ENCODE measurements around the gene RPS2.

Gene RPS2

DNA sequence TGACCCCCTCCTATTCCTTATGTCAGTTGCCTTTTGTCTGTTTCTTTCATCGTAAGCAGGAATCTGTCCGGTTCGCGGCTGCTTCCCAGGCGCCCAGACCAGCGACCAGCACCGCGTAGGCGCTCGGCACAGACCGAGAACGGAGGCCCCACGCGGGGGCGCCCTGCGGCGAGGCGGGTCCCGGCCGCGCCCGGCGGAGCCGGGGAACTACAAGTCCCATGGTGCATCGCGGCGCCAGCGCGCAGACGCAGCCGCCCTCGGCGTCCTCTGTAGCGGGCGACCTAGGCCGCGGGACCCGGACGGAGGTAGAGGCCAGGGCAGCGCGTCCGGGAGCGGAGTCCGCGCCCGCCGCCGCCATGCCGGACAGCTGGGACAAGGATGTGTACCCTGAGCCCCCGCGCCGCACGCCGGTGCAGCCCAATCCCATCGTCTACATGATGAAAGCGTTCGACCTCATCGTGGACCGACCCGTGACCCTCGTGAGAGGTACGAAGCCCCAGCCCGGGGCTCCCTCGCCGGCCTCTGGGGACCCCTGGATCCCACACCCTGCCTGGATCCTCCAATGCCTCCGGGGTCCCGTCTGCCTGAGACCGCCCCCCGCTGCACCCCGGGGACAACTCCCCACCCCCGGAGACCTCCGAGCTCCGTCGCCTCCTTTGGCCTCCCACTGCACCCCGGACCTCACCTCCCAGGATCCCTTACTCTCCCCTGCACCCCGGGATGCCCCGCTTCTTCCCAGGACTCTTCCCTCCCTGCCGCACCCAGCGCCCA lies 5.2 kb downstream of the RPS2 start, which contains the start of gene NDUFB10 (continued):
- TF ChIP-seq ZNF302 (tag by site-specific recombination; IDR thresholded peaks at IDR 0.05; ENCODE audit: low read depth) (no peak), ZNF624 (tag by site-specific recombination; IDR thresholded peaks at IDR 0.05) (no peak), ZNF585B (tag by site-specific recombination; IDR thresholded peaks at IDR 0.05) (no peak), ZNF518A (tag by site-specific recombination; conservative IDR thresholded peaks at IDR 0.05; ENCODE audit: low read depth) (no peak), WT1 (tag by site-specific recombination; IDR thresholded peaks at IDR 0.05) (no peak), ZNF350 (tag by site-specific recombination; IDR thresholded peaks at IDR 0.05) (no peak), ZBTB7A (tag by site-specific recombination; IDR thresholded peaks at IDR 0.05; ENCODE audit: low read depth) (peak; percentile 90), ZNF521 (tag by site-specific recombination; IDR thresholded peaks at IDR 0.05) (no peak), ZNF548 (tag by site-specific recombination; IDR thresholded peaks at IDR 0.05) (no peak), ZNF48 (tag by site-specific recombination; IDR thresholded peaks at IDR 0.05) (no peak), GLIS2 (tag by site-specific recombination; IDR thresholded peaks at IDR 0.05) (peak; percentile 72), SP7 (tag by site-specific recombination; IDR thresholded peaks at IDR 0.05) (0 out of 2 replicates have a peak, but pooled peaks have one; percentile 70), ZNF596 (tag by site-specific recombination; IDR thresholded peaks at IDR 0.05) (no peak), BCL11A (tag by site-specific recombination; IDR thresholded peaks at IDR 0.05; ENCODE audit: low read depth) (peak; percentile 45; the same call in 1 of the 2 replicates), ZEB2 (tag by site-specific recombination; IDR thresholded peaks at IDR 0.05) (peak; percentile 55), ZNF16 (tag by site-specific recombination; IDR thresholded peaks at IDR 0.05; ENCODE audit: low read depth) (no peak), ZBTB1 (tag by site-specific recombination; IDR thresholded peaks at IDR 0.05) (no peak), ZNF558 (tag by site-specific recombination; IDR thresholded peaks at IDR 0.05) (no peak), ZNF747 (tag by site-specific recombination; IDR thresholded peaks at IDR 0.05) (no peak), ZSCAN16 (tag by site-specific recombination; IDR thresholded peaks at IDR 0.05) (no peak), SCRT1 (tag by site-specific recombination; IDR thresholded peaks at IDR 0.05; ENCODE audit: borderline replicate concordance) (no peak), MYNN (tag by site-specific recombination; IDR thresholded peaks at IDR 0.05; ENCODE audit: borderline replicate concordance) (no peak), ZNF473 (tag by site-specific recombination; IDR thresholded peaks at IDR 0.05) (no peak), ZNF23 (tag by site-specific recombination; IDR thresholded peaks at IDR 0.05; ENCODE audit: borderline replicate concordance) (no peak), ZNF837 (tag by site-specific recombination; IDR thresholded peaks at IDR 0.05) (no peak)
- TF ChIP-seq, protein P1, sequence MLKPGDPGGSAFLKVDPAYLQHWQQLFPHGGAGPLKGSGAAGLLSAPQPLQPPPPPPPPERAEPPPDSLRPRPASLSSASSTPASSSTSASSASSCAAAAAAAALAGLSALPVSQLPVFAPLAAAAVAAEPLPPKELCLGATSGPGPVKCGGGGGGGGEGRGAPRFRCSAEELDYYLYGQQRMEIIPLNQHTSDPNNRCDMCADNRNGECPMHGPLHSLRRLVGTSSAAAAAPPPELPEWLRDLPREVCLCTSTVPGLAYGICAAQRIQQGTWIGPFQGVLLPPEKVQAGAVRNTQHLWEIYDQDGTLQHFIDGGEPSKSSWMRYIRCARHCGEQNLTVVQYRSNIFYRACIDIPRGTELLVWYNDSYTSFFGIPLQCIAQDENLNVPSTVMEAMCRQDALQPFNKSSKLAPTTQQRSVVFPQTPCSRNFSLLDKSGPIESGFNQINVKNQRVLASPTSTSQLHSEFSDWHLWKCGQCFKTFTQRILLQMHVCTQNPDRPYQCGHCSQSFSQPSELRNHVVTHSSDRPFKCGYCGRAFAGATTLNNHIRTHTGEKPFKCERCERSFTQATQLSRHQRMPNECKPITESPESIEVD (tag by site-specific recombination; IDR thresholded peaks at IDR 0.05) = no peak
- TF ChIP-seq, protein P2, sequence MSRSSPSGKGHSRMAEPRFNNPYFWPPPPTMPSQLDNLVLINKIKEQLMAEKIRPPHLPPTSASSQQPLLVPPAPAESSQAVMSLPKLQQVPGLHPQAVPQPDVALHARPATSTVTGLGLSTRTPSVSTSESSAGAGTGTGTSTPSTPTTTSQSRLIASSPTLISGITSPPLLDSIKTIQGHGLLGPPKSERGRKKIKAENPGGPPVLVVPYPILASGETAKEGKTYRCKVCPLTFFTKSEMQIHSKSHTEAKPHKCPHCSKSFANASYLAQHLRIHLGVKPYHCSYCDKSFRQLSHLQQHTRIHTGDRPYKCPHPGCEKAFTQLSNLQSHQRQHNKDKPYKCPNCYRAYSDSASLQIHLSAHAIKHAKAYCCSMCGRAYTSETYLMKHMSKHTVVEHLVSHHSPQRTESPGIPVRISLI (tag by site-specific recombination; IDR thresholded peaks at IDR 0.05) = no peak
- TF ChIP-seq, protein P3, sequence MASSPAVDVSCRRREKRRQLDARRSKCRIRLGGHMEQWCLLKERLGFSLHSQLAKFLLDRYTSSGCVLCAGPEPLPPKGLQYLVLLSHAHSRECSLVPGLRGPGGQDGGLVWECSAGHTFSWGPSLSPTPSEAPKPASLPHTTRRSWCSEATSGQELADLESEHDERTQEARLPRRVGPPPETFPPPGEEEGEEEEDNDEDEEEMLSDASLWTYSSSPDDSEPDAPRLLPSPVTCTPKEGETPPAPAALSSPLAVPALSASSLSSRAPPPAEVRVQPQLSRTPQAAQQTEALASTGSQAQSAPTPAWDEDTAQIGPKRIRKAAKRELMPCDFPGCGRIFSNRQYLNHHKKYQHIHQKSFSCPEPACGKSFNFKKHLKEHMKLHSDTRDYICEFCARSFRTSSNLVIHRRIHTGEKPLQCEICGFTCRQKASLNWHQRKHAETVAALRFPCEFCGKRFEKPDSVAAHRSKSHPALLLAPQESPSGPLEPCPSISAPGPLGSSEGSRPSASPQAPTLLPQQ (tag by site-specific recombination; IDR thresholded peaks at IDR 0.05) = peak; percentile 73; the same call in 1 of the 2 replicates
- TF ChIP-seq, protein P4, sequence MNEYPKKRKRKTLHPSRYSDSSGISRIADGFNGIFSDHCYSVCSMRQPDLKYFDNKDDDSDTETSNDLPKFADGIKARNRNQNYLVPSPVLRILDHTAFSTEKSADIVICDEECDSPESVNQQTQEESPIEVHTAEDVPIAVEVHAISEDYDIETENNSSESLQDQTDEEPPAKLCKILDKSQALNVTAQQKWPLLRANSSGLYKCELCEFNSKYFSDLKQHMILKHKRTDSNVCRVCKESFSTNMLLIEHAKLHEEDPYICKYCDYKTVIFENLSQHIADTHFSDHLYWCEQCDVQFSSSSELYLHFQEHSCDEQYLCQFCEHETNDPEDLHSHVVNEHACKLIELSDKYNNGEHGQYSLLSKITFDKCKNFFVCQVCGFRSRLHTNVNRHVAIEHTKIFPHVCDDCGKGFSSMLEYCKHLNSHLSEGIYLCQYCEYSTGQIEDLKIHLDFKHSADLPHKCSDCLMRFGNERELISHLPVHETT (tag by site-specific recombination; IDR thresholded peaks at IDR 0.05) = no peak; the same call in 1 of the 2 replicates
